Fibroblast of peridontal ligament (primary cell): ENCODE data around the gene CAMSAP1.

Experiments
- DNase-seq: peaks from one replicate; pipeline ENCODE4 v3.0.0-alpha.2; 2010; ENCODE audit errors: extremely low read depth

Gene CAMSAP1

GRCh38 chr9:135883410-135884089 is 23.8 kb downstream of the CAMSAP1 start:
- no peak for DNase-seq

DNA sequence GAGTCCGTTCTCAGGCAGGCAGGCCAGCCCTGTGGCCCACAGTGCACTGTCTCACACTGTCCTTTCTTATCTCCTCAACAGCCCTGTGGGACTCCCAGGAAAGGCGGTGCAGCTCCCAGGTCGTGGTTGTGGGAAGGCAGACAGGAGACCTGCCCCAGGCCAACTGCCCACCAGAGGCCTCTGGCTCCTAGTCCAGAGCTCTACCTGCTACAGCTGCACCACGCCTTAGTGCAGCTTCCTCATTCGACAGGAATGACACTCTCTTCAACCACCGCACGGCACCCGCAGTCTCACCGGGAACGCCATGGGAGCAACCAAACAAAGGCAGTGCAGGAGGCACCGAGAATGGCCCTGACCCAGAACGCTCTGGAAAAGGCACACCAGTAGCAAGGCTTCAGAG is 25.3 kb downstream of the CAMSAP1 start:
- DNase-seq, result no peak

DNA sequence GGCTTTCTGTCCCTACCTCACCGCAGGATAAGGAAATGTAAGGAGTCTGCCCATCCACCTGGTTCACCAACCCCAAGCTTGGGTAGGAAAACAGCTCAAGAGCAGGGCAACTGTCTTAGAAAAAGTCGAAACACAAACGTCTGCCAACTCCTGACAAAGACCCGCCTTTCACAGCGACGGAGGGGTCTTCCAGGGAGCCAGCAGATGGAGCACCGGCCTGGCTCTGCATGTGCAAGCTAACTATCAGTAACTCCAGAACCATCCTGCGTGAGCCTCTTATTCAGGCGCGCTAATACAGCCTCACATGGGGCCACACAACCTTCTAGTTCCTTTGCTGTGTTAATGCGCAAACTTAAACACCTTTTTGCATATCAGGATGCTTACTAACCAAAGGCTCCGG is 26.9 kb downstream of the CAMSAP1 start:
- no peak for DNase-seq

DNA sequence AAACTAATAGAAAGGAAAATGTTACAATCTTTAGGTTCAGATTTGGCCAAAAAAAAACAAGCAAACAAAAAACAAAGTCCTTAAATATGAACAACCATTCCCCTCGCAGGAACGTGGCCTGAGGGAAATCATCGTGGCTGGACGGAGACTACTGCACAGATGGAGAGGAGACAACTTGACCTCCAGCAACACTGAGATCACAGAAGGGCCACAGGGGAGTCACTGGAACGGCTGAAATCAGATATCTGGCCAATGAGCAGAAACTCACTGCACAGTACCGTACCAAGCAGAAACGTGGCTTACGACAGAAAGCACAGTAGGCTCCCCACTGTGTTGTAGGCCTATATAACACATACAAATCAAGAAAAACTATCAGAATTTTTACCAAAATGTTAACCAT is 27.7 kb downstream of the CAMSAP1 start:
- no peak for DNase-seq

DNA sequence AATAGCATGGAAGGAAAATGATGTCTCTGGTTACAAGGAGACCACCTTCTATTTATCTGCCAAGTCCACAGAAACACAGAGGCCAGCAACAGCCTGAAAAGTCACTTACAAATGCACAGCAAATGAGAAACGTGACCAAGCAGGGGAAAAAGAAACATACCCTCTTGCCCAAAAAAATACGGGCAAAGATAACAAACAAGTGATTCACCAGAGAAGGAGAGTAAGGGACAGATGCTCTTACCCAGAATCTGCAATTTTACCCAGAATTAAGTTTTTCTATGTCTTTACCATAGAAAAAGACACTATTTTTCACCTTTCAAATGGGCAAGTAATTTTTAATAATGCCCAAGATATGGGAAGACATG is 28.1 kb downstream of the CAMSAP1 start:
- DNase-seq, result peak; percentile 29

- no peak for DNase-seq
Measured at GRCh38 chr9:135878528-135879236, 28.7 kb downstream of the CAMSAP1 start.

DNA sequence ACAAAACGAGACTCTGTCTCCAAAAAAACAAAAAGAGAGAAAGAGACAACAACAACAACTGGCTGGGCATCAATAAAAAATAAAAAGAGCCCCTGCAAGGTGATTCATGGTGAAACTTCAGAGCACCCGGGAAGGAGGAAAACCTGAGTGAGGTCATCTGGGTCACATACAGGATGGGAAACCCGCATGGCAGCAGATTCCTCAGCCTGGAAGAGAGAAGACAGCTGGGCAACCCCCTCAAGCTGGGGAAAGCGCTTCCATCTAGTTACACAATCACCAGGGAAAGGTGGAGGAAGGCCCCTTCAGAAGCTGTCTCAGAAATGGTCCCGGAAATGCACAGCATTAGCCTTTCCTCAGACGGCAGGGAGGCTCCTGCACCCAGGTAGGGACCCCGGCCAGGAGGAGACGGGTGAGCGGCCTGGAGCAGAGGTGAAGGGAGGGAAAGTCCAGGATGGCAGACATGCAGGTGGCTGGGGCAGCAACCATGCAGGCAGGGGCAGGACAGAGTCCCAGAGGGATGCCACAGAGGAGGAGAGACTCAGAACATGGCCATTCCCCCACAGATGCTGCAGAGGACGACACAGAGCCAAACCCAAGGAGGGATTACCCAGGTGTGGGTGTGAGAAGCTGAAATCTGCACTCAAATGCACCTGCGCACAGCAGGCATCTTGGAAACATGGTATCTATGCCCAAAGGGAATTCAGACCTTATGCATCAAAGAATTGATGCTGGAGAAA is 29.4 kb downstream of the CAMSAP1 start:
- DNase-seq, result no peak

DNA sequence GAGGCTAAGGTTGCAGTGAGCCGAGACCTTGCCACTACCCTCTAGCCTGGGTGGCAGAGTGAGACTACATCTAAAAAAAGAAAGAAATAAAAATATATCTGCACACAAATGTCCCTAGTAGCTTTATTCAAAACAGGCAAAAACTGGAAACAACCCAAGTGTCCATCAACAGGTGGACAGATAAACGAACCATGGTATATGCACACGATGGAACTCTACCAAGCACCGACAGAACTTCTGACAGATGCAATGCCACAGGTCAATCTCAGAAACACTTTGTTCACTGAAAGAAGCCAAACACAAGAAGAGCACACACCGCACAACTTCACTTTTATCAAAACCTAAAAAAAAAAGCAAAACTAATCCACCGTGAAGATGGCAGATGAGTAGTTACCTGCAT is 30.4 kb downstream of the CAMSAP1 start:
- no peak for DNase-seq

DNA sequence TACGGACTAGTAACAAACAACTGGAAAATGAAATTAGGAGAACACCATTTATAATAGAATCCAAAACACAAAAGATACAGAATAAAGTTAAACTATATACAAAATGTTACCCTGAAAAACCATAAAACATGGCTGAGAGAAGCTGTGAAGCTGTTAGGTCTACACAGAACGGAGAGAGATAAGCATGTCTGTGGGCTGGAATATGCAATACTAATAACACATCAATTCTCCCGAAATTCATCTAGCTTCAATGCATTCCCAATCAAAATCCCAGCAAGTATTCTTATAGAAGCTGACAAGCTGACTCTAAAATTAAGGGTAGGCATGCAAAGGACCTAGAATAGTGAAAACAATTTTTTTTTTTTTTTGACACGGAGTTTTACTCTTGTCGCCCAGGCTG is 32.5 kb downstream of the CAMSAP1 start:
- no peak for DNase-seq

GRCh38 chr9:135869909-135870308 is 37.4 kb downstream of the CAMSAP1 start:
- no peak for DNase-seq

DNA sequence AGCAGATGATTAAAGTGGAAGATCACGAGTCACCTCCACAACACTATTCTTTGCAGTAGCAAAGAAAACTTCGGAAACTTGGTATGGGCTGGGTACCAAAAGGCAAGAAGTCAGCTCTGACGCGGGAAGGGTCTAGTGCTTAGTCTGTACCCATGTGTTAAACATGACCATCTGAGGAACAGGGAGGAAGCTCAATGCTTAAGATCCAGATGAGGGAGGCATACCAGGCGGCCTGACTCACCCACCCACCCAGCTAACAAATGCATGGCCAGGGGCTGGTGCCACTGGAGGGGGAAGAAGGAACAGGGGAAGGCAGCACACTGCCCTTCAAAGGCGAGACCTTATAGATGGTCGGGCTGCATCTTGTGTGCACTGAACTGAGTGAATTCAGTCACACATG is 41.8 kb downstream of the CAMSAP1 start:
- no peak for DNase-seq

DNA sequence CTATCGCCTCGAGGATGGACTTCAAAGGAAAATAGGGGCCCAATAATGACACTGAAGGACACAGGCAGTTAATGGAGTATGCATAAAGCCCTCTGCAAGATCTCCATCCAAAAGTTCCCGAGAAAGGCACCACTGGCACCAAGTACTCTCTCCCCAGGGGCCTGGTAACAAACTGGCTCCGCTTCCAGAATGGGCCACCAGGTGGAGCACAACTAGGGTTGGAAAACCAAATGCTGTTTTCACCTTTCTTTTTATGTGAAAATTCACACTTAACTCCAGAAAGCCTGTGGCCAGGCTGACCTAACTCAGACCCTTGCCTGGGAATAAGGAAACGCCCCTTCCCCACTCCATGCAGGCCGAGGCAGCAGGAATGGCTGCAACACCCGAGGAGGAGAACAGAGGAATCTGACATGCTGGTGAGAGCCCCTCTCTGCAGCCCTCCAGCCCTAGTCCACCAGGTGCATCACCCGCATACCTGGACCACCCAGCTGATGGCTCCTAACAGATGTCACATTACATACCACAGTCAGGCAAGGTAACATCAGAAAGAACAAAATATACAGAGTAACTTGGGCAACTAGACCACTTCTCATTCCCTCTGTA is 42.8 kb downstream of the CAMSAP1 start:
- peak; percentile 58 for DNase-seq

DNA sequence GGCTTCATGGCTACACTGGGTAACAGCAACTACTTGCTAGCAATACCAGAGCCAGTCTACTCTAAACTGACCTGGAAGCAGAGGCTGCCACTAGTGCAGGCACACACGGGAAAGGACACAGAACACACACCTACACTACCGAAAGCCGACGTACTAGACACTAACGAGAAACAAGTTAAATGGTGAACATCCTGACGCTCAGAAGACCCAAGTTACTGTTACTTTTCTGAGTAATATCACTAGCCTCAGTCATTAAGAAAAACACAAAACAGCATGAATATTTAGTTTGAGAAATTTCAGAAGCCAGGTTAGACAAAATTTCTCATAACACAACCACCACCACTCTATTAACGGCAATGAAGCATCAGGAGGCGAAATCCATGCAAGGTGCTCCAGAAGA is 44.5 kb downstream of the CAMSAP1 start:
- no peak for DNase-seq

DNA sequence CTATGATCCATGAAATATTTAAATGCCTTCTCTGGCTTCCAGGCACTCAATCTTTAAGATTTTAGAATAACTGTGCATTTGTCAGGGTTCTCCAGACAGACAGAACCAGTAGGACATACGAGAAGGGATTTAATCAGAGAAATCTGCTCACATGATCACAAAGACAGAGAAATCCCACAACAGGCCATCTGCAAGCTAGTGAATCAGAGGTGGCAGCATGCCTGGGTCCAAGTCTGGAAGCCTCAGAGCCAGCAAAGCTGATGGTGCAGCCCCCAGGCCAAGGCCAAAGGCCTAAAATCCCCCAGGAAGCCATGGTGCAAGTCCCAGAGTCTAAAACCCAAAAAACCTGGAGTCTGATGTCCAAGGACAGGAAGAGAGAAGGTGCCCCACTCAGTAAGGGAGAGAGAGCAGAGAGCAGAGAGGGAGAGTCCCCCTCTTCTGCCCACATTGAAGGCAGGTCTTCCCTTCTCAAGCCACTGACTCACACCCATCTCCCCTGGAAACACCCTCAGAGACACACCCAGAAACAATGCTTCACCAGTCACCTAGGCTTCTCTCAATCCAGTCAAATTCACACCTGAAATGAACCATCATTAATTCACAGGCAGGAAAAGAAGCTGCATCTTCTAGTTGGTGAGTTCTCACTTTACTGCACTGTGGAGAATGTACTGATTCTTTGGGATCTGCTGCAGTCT is 48.7 kb downstream of the CAMSAP1 start:
- DNase-seq, result peak; percentile 61

DNA sequence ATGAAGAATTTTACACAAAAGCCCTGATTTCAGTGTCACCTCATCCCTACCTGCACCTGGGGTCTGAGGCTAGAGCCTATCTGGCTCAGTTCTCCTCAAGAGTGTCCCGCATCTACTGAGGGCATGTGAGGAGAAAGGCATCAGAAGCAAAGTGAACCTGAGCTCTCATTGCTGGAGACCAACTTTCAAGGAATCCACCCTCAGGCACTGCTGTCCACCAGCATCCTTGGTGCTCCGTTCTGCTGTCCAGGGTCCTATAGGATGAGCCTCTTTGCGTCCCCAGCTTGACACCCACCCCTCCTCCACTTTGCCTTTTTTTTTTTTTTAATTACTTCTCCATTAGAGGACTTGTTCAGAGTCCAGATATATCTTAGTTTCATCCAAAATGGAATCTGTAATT is 49.5 kb downstream of the CAMSAP1 start:
- DNase-seq, result no peak

DNA sequence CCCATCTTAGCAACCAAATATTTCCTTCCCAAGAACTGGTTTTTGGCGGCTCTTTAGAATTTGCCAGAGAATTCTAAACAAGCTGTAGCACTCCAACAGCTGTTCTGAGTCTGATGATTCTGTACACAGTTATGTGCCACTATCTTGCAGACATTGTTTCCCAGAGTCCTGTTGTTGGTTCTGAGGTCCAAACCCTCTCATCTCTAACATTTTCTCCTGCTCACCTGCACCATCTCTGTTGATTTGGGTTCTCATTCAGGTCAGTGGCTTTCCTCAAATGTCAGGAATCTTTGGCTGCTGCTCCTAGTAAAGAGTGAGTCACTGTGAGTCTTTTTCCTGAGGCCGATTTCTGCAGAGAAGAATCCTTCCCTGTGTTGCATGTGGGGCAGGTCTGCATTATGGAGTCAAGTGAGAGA is 50.0 kb downstream of the CAMSAP1 start:
- DNase-seq, result peak; percentile 76

- no peak for DNase-seq
Measured at GRCh38 chr9:135851748-135852147, 55.6 kb downstream of the CAMSAP1 start.

- no peak for DNase-seq
Measured at GRCh38 chr9:135850737-135851136, 56.6 kb downstream of the CAMSAP1 start.

- DNase-seq, result no peak
Measured at GRCh38 chr9:135849181-135849580, 58.2 kb downstream of the CAMSAP1 start.

DNA sequence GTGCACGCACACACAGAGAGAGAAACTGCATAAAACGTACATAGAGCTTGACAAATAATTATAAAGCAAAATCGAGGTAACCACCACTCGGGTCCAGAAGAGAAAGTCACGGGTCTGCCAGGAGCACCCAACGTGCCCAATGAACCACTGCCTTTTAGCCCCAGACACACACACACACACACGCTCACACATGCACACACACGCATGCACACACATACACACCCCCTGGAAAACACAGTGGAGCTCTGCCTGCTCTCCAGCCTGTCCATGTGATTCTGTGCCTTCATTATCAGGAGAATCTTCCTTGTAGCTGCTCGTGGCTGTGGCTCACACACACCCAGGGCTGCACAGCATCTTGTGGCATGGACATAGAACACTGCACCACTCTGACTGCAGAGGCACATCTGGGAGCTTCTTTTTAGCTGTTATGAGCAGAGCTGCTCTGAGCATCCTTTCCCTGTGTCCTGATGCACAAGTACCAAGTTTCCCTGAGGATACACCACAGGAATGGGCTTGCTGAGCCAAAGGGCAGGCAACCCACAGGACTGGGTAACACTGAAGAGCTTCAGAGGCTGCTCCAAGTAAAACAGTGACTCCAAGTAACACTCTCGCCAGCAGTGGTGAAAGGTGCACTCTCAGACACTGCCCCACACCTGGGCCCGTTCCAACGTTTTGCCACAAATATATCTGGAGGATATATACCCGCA is 58.9 kb downstream of the CAMSAP1 start:
- DNase-seq, result no peak

DNA sequence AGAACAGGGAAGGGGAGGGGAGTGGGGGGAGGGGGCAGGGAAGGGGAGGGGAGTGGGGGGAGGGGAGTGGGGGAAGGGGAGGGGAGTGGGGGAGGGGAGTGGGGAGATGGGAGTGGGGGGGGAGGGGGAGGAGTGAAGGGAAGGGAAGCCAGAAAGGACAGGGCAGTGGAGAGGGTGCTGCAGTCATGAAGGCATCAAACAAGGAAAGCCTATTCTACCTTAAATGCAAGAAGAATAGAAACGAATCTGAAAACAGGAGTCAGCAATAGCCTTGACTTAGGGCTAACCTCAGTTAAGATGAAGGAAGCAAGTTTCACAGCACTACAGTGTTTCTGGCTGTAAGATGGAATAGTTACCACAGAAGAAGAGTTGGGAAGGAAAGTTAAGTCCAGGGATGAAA is 59.5 kb downstream of the CAMSAP1 start:
- no peak for DNase-seq
